NCI-H128 (cell line): Measurements from ENCODE around the gene IGFL2.
"Not testable (repeated sequence)": the region's sequence is repeated elsewhere in the genome, so short reads cannot be mapped to it uniquely, and the experiment has no call there.

Experiments used
- DNase-seq: peaks from one replicate; lab custom pipeline; 2025; ENCODE audit not compliant: unreplicated experiment; lab: John Stamatoyannopoulos, UW

The IGFL2 gene

GRCh38 chr19:46147791-46148288 is at the start of gene IGFL2:
Gene IGFL2 (plus strand): TSS chr19:46148238. CDS start chr19:46148279, 41 bp downstream.
- no peak for DNase-seq

GRCh38 chr19:46100344-46100743 is 47.7 kb upstream of the IGFL2 start:
- no peak for DNase-seq

GRCh38 chr19:46101293-46101692 is 46.7 kb upstream of the IGFL2 start:
- no peak for DNase-seq

- not testable (repeated sequence) for DNase-seq
These were observed 45.7 kb upstream of the IGFL2 start for GRCh38 chr19:46102333-46102732.

- no peak for DNase-seq
These were observed 40.7 kb upstream of the IGFL2 start for GRCh38 chr19:46107371-46107770.

GRCh38 chr19:46109876-46110275 is 38.2 kb upstream of the IGFL2 start:
- no peak for DNase-seq

- no peak for DNase-seq
These were observed 36.7 kb upstream of the IGFL2 start for GRCh38 chr19:46111376-46111775.

GRCh38 chr19:46112527-46112926 is 35.5 kb upstream of the IGFL2 start:
- DNase-seq: no peak

GRCh38 chr19:46113726-46114125 is 34.3 kb upstream of the IGFL2 start:
- no peak for DNase-seq

GRCh38 chr19:46115396-46116106 is 32.5 kb upstream of the IGFL2 start:
- no peak for DNase-seq

GRCh38 chr19:46116121-46116520 is 31.9 kb upstream of the IGFL2 start:
- DNase-seq: no peak

GRCh38 chr19:46118136-46118535 is 29.9 kb upstream of the IGFL2 start:
- no peak for DNase-seq

- DNase-seq: no peak
These were observed 23.4 kb upstream of the IGFL2 start, which contains the start of gene IGFL3 for GRCh38 chr19:46124638-46125115. Gene IGFL3 (minus strand): TSS chr19:46124688. CDS start chr19:46124649, 39 bp downstream.

GRCh38 chr19:46125447-46125846 is 22.6 kb upstream of the IGFL2 start:
- DNase-seq: no peak

- DNase-seq: no peak
These were observed 21.9 kb upstream of the IGFL2 start for GRCh38 chr19:46126086-46126580.

- no peak for DNase-seq
These were observed 16.4 kb upstream of the IGFL2 start for GRCh38 chr19:46131485-46132143.

GRCh38 chr19:46132508-46133100 is 15.4 kb upstream of the IGFL2 start:
- no peak for DNase-seq

GRCh38 chr19:46133101-46133627 is 14.9 kb upstream of the IGFL2 start:
- peak; percentile 33 for DNase-seq

- DNase-seq: no peak
These were observed 14.2 kb upstream of the IGFL2 start for GRCh38 chr19:46133777-46134241.

GRCh38 chr19:46134527-46134926 is 13.5 kb upstream of the IGFL2 start:
- no peak for DNase-seq

GRCh38 chr19:46137915-46138473 is 10.0 kb upstream of the IGFL2 start:
- DNase-seq: no peak
